ELR (cell line): Measurements from ENCODE around the gene ASTN2.
A peak's percentile ranks its signal among the peaks of the same experiment; 100 is the strongest.

Experiments used
- DNase-seq: peaks from one replicate; pipeline ENCODE4 v3.0.0-alpha.2; 2015; ENCODE audit warnings: low read depth

ASTN2 gene

GRCh38 chr9:117164512-117164911 lies 250.3 kb downstream of the ASTN2 start:
- no peak for DNase-seq

GRCh38 chr9:117160254-117160653 lies 254.6 kb downstream of the ASTN2 start:
- peak; percentile 1 for DNase-seq

GRCh38 chr9:117156771-117157535 lies 257.9 kb downstream of the ASTN2 start:
- DNase-seq: no peak

GRCh38 chr9:117156144-117156688 lies 258.6 kb downstream of the ASTN2 start:
- no peak for DNase-seq

GRCh38 chr9:117153021-117153420 lies 261.8 kb downstream of the ASTN2 start:
- DNase-seq: peak; percentile 5

- no peak for DNase-seq
Measured at GRCh38 chr9:117151716-117152115, 263.1 kb downstream of the ASTN2 start.

GRCh38 chr9:117149996-117150395 lies 264.9 kb downstream of the ASTN2 start:
- no peak for DNase-seq

GRCh38 chr9:117145811-117146490 lies 268.9 kb downstream of the ASTN2 start:
- DNase-seq: no peak

- DNase-seq: no peak
Measured at GRCh38 chr9:117145081-117145480, 269.8 kb downstream of the ASTN2 start.

GRCh38 chr9:117138231-117138630 lies 276.6 kb downstream of the ASTN2 start:
- no peak for DNase-seq

- no peak for DNase-seq
Measured at GRCh38 chr9:117136461-117136860, 278.4 kb downstream of the ASTN2 start.

- no peak for DNase-seq
Measured at GRCh38 chr9:117135501-117136098, 279.3 kb downstream of the ASTN2 start.

- no peak for DNase-seq
Measured at GRCh38 chr9:117134826-117135500, 279.9 kb downstream of the ASTN2 start.

- DNase-seq: no peak
Measured at GRCh38 chr9:117126871-117127270, 288.0 kb downstream of the ASTN2 start.

- no peak for DNase-seq
Measured at GRCh38 chr9:117125531-117125930, 289.3 kb downstream of the ASTN2 start.

GRCh38 chr9:117123729-117124128 lies 291.1 kb downstream of the ASTN2 start:
- DNase-seq: no peak

- DNase-seq: no peak
Measured at GRCh38 chr9:117122953-117123352, 291.9 kb downstream of the ASTN2 start.

- no peak for DNase-seq
Measured at GRCh38 chr9:117122102-117122501, 292.8 kb downstream of the ASTN2 start.

- no peak for DNase-seq
Measured at GRCh38 chr9:117121316-117121715, 293.5 kb downstream of the ASTN2 start.

GRCh38 chr9:117120061-117120460 lies 294.8 kb downstream of the ASTN2 start:
- DNase-seq: no peak

GRCh38 chr9:117116084-117116483 lies 298.8 kb downstream of the ASTN2 start:
- no peak for DNase-seq

- no peak for DNase-seq
Measured at GRCh38 chr9:117114768-117115167, 300.1 kb downstream of the ASTN2 start.
